ENCODE data around the gene SORT1.

The SORT1 gene

GRCh38 chr1:109368464-109368863 is 29.3 kb downstream of the SORT1 start:
- no peak for ATAC-seq
- no peak for TF ChIP-seq PPARA (CRISPR knock-in tag; IDR thresholded peaks at IDR 0.05; ENCODE audit: borderline replicate concordance)
- TF ChIP-seq, protein P1, sequence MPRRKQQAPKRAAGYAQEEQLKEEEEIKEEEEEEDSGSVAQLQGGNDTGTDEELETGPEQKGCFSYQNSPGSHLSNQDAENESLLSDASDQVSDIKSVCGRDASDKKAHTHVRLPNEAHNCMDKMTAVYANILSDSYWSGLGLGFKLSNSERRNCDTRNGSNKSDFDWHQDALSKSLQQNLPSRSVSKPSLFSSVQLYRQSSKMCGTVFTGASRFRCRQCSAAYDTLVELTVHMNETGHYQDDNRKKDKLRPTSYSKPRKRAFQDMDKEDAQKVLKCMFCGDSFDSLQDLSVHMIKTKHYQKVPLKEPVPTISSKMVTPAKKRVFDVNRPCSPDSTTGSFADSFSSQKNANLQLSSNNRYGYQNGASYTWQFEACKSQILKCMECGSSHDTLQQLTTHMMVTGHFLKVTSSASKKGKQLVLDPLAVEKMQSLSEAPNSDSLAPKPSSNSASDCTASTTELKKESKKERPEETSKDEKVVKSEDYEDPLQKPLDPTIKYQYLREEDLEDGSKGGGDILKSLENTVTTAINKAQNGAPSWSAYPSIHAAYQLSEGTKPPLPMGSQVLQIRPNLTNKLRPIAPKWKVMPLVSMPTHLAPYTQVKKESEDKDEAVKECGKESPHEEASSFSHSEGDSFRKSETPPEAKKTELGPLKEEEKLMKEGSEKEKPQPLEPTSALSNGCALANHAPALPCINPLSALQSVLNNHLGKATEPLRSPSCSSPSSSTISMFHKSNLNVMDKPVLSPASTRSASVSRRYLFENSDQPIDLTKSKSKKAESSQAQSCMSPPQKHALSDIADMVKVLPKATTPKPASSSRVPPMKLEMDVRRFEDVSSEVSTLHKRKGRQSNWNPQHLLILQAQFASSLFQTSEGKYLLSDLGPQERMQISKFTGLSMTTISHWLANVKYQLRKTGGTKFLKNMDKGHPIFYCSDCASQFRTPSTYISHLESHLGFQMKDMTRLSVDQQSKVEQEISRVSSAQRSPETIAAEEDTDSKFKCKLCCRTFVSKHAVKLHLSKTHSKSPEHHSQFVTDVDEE (CRISPR knock-in tag; IDR thresholded peaks at IDR 0.05): no peak
- no peak for TF ChIP-seq TOX (CRISPR knock-in tag; IDR thresholded peaks at IDR 0.05; ENCODE audit: borderline replicate concordance)
- no peak for TF ChIP-seq BACH2 (CRISPR knock-in tag; IDR thresholded peaks at IDR 0.05; ENCODE audit: borderline replicate concordance)
- no peak for TF ChIP-seq ZNF8 (CRISPR knock-in tag; IDR thresholded peaks at IDR 0.05)
- TF ChIP-seq ESRRG (CRISPR knock-in tag; IDR thresholded peaks at IDR 0.05): no peak
- TF ChIP-seq, protein P2, sequence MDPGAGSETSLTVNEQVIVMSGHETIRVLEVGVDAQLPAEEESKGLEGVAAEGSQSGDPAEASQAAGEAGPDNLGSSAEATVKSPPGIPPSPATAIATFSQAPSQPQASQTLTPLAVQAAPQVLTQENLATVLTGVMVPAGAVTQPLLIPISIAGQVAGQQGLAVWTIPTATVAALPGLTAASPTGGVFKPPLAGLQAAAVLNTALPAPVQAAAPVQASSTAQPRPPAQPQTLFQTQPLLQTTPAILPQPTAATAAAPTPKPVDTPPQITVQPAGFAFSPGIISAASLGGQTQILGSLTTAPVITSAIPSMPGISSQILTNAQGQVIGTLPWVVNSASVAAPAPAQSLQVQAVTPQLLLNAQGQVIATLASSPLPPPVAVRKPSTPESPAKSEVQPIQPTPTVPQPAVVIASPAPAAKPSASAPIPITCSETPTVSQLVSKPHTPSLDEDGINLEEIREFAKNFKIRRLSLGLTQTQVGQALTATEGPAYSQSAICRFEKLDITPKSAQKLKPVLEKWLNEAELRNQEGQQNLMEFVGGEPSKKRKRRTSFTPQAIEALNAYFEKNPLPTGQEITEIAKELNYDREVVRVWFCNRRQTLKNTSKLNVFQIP (CRISPR knock-in tag; IDR thresholded peaks at IDR 0.05; ENCODE audit: borderline replicate concordance, low read depth): no peak
- TF ChIP-seq ZNF565 (CRISPR knock-in tag; conservative IDR thresholded peaks at IDR 0.05; ENCODE audit: low read depth): no peak
- no peak for TF ChIP-seq ARNTL (CRISPR knock-in tag; IDR thresholded peaks at IDR 0.05; ENCODE audit: borderline replicate concordance, low read depth)
- no peak for TF ChIP-seq SNAI2 (CRISPR knock-in tag; IDR thresholded peaks at IDR 0.05)
- no peak for TF ChIP-seq CSRNP3 (CRISPR knock-in tag; IDR thresholded peaks at IDR 0.05)
- TF ChIP-seq OSR1 (CRISPR knock-in tag; IDR thresholded peaks at IDR 0.05): no peak
- TF ChIP-seq PATZ1 (CRISPR knock-in tag; IDR thresholded peaks at IDR 0.05; ENCODE audit: borderline replicate concordance): no peak
- no peak for TF ChIP-seq ZFP3 (CRISPR knock-in tag; IDR thresholded peaks at IDR 0.05)
- TF ChIP-seq RARB (CRISPR knock-in tag; IDR thresholded peaks at IDR 0.05): no peak
- no peak for TF ChIP-seq TCF4 (CRISPR knock-in tag; IDR thresholded peaks at IDR 0.05; ENCODE audit: borderline replicate concordance)
- no peak for TF ChIP-seq ZNF70 (CRISPR knock-in tag; IDR thresholded peaks at IDR 0.05)
- TF ChIP-seq ZC3H10 (CRISPR knock-in tag; IDR thresholded peaks at IDR 0.05): no peak
- TF ChIP-seq CSDC2 (CRISPR knock-in tag; IDR thresholded peaks at IDR 0.05): no peak

DNA sequence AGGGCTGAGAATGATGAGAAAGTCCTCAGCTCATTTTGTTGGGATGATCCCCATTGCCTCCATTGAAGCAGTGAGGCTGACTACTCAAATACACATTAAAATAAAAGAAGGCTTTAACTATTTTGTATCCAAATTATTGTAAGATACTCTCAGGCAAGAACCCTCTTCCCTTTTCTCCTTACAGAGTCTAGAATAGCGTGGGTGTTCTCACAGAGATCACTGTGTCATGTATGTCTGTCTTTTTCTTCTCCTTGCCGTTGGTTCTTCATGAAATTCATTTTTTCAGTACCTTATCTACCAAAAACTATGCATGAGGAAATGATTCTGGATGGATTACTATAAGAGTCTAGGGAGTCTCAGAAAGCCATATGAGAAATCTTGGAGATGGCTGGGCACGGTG is 30.1 kb downstream of the SORT1 start:
- no peak for TF ChIP-seq PPARA (CRISPR knock-in tag; IDR thresholded peaks at IDR 0.05; ENCODE audit: borderline replicate concordance)
- no peak for TF ChIP-seq RARB (CRISPR knock-in tag; IDR thresholded peaks at IDR 0.05)
- no peak for TF ChIP-seq ESRRG (CRISPR knock-in tag; IDR thresholded peaks at IDR 0.05)
- TF ChIP-seq, protein P2 (CRISPR knock-in tag; IDR thresholded peaks at IDR 0.05; ENCODE audit: borderline replicate concordance, low read depth): no peak
- no peak for TF ChIP-seq PATZ1 (CRISPR knock-in tag; IDR thresholded peaks at IDR 0.05; ENCODE audit: borderline replicate concordance)
- TF ChIP-seq, protein P3, sequence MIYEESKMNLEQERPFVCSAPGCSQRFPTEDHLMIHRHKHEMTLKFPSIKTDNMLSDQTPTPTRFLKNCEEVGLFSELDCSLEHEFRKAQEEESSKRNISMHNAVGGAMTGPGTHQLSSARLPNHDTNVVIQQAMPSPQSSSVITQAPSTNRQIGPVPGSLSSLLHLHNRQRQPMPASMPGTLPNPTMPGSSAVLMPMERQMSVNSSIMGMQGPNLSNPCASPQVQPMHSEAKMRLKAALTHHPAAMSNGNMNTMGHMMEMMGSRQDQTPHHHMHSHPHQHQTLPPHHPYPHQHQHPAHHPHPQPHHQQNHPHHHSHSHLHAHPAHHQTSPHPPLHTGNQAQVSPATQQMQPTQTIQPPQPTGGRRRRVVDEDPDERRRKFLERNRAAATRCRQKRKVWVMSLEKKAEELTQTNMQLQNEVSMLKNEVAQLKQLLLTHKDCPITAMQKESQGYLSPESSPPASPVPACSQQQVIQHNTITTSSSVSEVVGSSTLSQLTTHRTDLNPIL (CRISPR knock-in tag; IDR thresholded peaks at IDR 0.05; ENCODE audit: low read depth): no peak
- no peak for TF ChIP-seq CSDC2 (CRISPR knock-in tag; IDR thresholded peaks at IDR 0.05)
- no peak for TF ChIP-seq ZNF565 (CRISPR knock-in tag; conservative IDR thresholded peaks at IDR 0.05; ENCODE audit: low read depth)
- TF ChIP-seq ZNF70 (CRISPR knock-in tag; IDR thresholded peaks at IDR 0.05): no peak
- TF ChIP-seq SNAI2 (CRISPR knock-in tag; IDR thresholded peaks at IDR 0.05): no peak
- ATAC-seq: no peak

Data from SK-N-SH treated with all-trans-retinoic acid at 6 μM for 48 hours (cell line).